Left ventricle myocardium inferior (tissue), 1 donor: ENCODE measurements around the gene C9orf50. TPM values are rescaled to one million over a fixed set of nuclear protein-coding genes. Genes with fewer than 3 reads are reported as not detected.

Source experiments
- DNase-seq: peaks from one replicate; pipeline ENCODE4 v3.0.0-alpha.2; 2020
- H3K27ac ChIP-seq: fragments of 200-600 bp; replicated peaks from 2 replicates; pipeline ENCODE4 v1.8.0; 2021
- H3K27me3 ChIP-seq: fragments of 200-600 bp; 2 replicates; pipeline ENCODE4 v1.8.0; 2021; ENCODE audit warnings: low read depth
- H3K36me3 ChIP-seq: fragments of 200-600 bp; 2 replicates; pipeline ENCODE4 v1.8.0; 2021
- H3K4me1 ChIP-seq: fragments of 200-600 bp; 2 replicates; pipeline ENCODE4 v1.8.0; 2021
- H3K4me3 ChIP-seq: fragments of 200-600 bp; 2 replicates; pipeline ENCODE4 v1.8.0; 2021; ENCODE audit warnings: mild to moderate bottlenecking, moderate library complexity
- H3K9me3 ChIP-seq: fragments of 200-600 bp; replicated peaks from 2 replicates; pipeline ENCODE4 v1.8.0; 2021
- CTCF ChIP-seq: fragments of 200-600 bp; IDR thresholded peaks from 2 replicates; pipeline ENCODE4 v1.8.0; 2021; ENCODE audit warnings: antibody characterized with exemption, mild to moderate bottlenecking, borderline replicate concordance
- intact Hi-C: fragments of 100-400 bp; cut with micrococcal nuclease; formaldehyde crosslinking; loops from one replicate; pipeline ENCODE4 v1.11.0; 2022
- total RNA-seq: library from RNA; stranded (reverse); fragmentation: NEBNext Ultra II Directional; extraction: Animal tissue kit (Norgen Biotek cat#: 25700); gene quantifications from one replicate; pipeline ENCODE4 v1.2.1, GENCODE V29; 2021
- donor health status: DM: no; HTN: yes; CAD: no; lungs with severe emphysema.

The C9orf50 gene
- total RNA-seq, 1 donor from 2014 or later: not detected

GRCh38 chr9:129646654-129647053 lies 25.8 kb upstream of the C9orf50 start:
- TF ChIP-seq CTCF: no peak
- Histone ChIP-seq H3K27ac (no peak overlapping the region), H3K27me3 (peaks cover 6% of the 10 kb centered on the region), H3K4me1 (peaks cover 8% of the 10 kb centered on the region), H3K36me3 (no peaks in the 10 kb centered on the region), H3K9me3 (no peaks in the 10 kb centered on the region), H3K4me3 (no peak overlapping the region)
- intact Hi-C loops: loop anchor here (10.0 kb wide), 1 partner anchor 138 kb away; no protein-coding TSS in a partner anchor
- no peak for DNase-seq

- Histone ChIP-seq H3K27ac (no peak overlapping the region), H3K4me1 (peaks cover 12% of the 10 kb centered on the region), H3K4me3 (no peak overlapping the region), H3K9me3 (no peaks in the 10 kb centered on the region), H3K36me3 (no peaks in the 10 kb centered on the region), H3K27me3 (peaks cover 6% of the 10 kb centered on the region)
- TF ChIP-seq CTCF: no peak
- intact Hi-C loops: loop anchor here (10.0 kb wide), 1 partner anchor 139 kb away; no protein-coding TSS in a partner anchor
- no peak for DNase-seq
Measured at GRCh38 chr9:129646252-129646651, 25.4 kb upstream of the C9orf50 start.

- H3K9me3 ChIP-seq: no peaks in the 10 kb centered on the region
- peaks cover 25% of the 10 kb centered on the region for H3K4me1 ChIP-seq
- H3K4me3 ChIP-seq: no peak overlapping the region
- peaks cover 6% of the 10 kb centered on the region for H3K27me3 ChIP-seq
- intact Hi-C loops: loop anchor here (10.0 kb wide), 1 partner anchor 140 kb away; no protein-coding TSS in a partner anchor
- H3K36me3 ChIP-seq: no peaks in the 10 kb centered on the region
- no peak overlapping the region for H3K27ac ChIP-seq
- DNase-seq: no peak
- no peak for TF ChIP-seq CTCF
Measured at GRCh38 chr9:129644902-129645301, 24.0 kb upstream of the C9orf50 start.

- no peaks in the 10 kb centered on the region for H3K9me3 ChIP-seq
- no peak overlapping the region for H3K4me3 ChIP-seq
- H3K27ac ChIP-seq: no peak overlapping the region
- peaks cover 31% of the 10 kb centered on the region for H3K4me1 ChIP-seq
- H3K27me3 ChIP-seq: peaks cover 5% of the 10 kb centered on the region
- intact Hi-C loops: loop anchor here (10.0 kb wide), 1 partner anchor 140 kb away; no protein-coding TSS in a partner anchor
- DNase-seq: no peak
- H3K36me3 ChIP-seq: peaks cover 3% of the 10 kb centered on the region
- no peak for TF ChIP-seq CTCF
Measured at GRCh38 chr9:129644365-129644764, 23.5 kb upstream of the C9orf50 start.

GRCh38 chr9:129643706-129644105 lies 22.8 kb upstream of the C9orf50 start:
- TF ChIP-seq CTCF: no peak
- H3K27me3 ChIP-seq: no peaks in the 10 kb centered on the region
- peaks cover 10% of the 10 kb centered on the region for H3K36me3 ChIP-seq
- intact Hi-C loops: loop anchor here (10.0 kb wide), 1 partner anchor 141 kb away; no protein-coding TSS in a partner anchor
- H3K4me3 ChIP-seq: no peak overlapping the region
- peaks cover 32% of the 10 kb centered on the region for H3K4me1 ChIP-seq
- no peaks in the 10 kb centered on the region for H3K9me3 ChIP-seq
- DNase-seq: no peak
- H3K27ac ChIP-seq: no peak overlapping the region
